HG02840 (cell line): ENCODE measurements around the gene DUSP10.

Experiments used
- ATAC-seq: cut with Tn5 transposase; IDR thresholded peaks from one replicate; pipeline ENCODE4 v1.9.1; 2021; ENCODE audit warnings: mild to moderate bottlenecking, moderate library complexity, moderate number of reproducible peaks; ENCODE audit not compliant: unreplicated experiment, low FRiP score

The DUSP10 gene

DNA sequence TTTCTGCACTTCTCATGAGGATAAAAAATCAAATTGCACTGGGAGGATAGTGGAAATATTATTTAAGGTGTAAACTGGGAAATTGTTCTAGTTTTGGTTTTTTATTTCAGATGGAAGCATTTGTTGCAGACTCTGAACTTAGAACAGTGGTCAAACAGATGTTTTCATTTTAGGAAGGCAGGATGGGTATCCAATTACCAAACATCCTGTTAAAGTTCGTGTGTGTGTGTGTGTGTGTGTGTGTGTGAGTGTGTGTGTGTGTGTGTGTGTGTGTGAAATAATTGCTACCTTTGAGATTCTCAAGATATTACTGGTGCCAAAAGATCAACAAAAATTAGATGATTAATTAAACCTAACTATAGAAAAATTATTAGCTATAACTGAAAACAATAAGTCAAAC lies 24.3 kb upstream of the DUSP10 start:
- ATAC-seq = no peak

DNA sequence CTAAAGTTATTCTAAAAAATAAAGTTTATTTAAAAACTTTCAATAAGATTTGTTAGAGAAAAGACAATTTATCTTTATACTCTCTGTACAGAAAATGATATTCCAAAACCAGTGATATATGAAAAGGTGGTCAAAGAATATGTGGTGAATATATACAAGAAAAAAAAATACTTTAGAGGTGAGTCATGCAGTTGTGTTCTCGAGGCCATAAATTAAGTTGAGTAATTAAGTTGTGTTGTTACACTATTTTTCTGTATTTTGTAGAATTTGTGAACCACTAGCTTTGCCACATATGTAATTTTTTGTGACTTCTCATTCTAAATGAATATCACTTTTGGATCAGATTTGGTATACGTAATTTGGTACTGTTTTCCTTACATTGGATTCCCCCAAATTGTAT lies 23.6 kb upstream of the DUSP10 start:
- no peak for ATAC-seq

- ATAC-seq = no peak
Measured at GRCh38 chr1:221762121-221762520, 20.2 kb upstream of the DUSP10 start.

- ATAC-seq = peak; percentile 57
Measured at GRCh38 chr1:221761354-221762002, 19.6 kb upstream of the DUSP10 start.

GRCh38 chr1:221760911-221761310 lies 19.0 kb upstream of the DUSP10 start:
- no peak for ATAC-seq

GRCh38 chr1:221759436-221759835 lies 17.5 kb upstream of the DUSP10 start:
- no peak for ATAC-seq

- ATAC-seq = no peak
Measured at GRCh38 chr1:221758455-221758854, 16.6 kb upstream of the DUSP10 start.

- ATAC-seq = no peak
Measured at GRCh38 chr1:221756830-221757551, 15.1 kb upstream of the DUSP10 start.

DNA sequence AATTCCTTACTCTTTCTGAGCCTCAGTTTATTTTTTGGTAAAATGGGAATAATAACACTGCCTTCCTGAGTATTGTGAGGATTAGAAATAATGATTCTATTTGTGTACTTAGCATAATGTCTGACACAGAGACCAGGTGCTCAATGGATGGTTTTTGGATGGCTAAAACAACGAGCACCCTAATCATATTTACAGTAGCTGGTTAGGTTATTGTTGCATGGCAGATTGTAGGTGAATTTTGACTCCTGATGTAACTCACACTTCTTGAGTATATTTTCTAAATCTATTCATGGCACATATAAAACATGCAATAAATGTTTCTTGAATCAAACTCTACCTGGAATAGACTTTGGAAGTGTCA lies 11.9 kb upstream of the DUSP10 start:
- peak; percentile 34 for ATAC-seq

- ATAC-seq = no peak
Measured at GRCh38 chr1:221751226-221751887, 9.5 kb upstream of the DUSP10 start.

GRCh38 chr1:221748981-221749380 lies 7.1 kb upstream of the DUSP10 start:
- ATAC-seq = no peak

DNA sequence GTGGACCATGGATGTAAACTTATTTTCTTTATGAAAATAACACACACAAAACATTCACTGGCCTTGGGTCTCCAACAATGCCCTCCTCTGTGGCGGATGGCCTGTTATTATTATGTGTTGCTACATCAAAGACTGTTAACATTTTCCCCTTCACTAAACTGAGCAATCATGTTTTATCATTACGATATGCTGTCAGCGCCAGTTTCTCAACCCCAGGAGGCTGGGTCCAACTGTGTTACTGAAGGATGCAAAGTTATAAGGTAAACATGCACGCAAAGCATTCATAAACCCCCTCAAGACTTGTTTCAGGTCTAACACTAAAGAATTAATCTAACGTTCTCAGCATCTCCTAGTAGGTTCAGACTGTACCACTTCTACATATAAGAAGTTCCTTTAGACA lies 6.0 kb upstream of the DUSP10 start:
- no peak for ATAC-seq

DNA sequence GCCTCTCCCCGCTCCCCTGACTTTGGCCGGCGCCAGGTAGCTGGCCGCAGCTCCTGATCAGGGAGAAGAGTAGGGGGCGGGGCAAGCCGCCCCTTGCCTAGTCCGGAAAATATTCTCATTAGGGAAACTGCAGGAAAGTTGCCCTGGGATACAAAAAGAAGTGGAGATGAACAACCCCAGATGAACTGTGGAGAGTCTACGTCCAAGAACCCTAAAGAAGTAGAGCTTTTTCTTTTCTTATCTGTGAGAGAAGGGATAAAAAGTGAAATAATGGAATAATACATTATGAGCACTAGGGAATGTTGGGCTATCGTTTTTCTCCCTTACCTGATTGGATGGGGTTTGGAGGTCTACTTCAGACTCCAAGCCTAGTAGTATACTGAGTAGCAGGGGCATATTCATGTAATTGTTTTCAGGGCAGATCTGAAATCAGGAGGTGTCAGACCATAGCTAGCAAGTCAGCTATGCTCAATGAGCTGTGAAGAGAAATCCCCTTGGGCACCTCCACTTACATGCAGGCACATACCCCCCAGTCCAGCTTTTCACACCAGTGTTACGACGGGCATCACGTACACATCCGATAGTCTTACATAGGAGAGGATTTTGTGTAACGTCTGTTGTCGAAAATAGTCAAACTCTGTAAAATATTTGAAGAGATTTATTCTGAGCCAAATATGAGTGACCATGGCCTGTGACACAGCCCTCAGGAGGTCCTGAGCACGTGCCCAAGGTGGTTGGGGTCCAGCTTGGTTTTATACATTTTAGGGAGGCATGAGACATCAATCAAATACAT lies 1.7 kb upstream of the DUSP10 start:
- ATAC-seq = no peak

GRCh38 chr1:221742555-221743415 lies 896 bp upstream of the DUSP10 start:
- ATAC-seq = peak; percentile 39

- ATAC-seq = no peak
Measured at GRCh38 chr1:221740993-221741702, 741 bp downstream of the DUSP10 start.

DNA sequence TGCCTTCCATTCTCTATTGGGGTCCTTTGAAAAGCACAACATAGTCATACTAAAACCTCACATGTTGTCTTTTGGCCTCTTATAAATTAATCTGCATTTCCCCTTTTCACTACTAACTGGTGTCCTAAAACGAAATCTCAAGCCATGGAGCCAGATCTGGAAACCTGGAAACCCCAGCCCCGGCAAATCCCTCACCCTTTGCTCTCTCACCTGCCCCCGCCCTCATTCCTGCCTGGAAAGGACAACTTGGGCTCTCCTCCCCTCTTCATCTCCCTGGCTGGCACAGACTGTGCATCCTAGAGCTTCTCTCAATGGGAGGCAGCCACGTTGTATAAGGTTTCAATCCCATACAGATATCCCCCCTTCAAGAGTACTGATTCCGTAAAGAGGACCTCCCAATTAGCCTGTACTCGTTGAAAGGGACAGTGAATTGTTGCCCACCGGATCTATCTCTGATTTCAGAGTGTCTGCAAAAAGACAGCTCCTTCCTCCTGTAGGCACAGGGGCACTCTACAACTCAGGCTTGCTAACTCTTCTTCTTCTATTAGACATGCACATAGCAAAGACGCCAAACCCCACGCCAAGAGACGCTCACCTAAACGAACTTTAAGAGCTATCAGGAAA lies 1.4 kb downstream of the DUSP10 start:
- no peak for ATAC-seq

DNA sequence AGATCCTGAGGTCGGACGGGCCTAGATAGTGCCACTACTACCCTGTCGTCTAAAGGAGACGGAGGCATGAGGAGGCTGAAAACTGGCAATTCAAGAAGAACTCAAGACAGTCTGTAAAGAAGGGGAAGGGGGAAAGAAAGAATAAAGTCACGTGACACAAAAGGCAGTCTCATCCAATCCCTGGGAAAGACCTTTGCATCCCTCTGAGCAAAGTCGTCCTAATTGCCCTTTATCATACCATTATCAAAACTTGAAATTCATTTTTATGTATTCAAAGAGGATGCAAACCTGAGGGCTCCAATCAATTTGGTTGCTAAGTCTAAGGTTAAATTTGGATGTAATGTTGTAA lies 2.2 kb downstream of the DUSP10 start:
- ATAC-seq = no peak

GRCh38 chr1:221739018-221739676 lies 2.7 kb downstream of the DUSP10 start:
- no peak for ATAC-seq

- no peak for ATAC-seq
Measured at GRCh38 chr1:221736714-221737113, 5.2 kb downstream of the DUSP10 start.
